ENCODE measurements around the gene OSBPL3. TPM values are rescaled to one million over a fixed set of nuclear protein-coding genes. Genes with fewer than 3 reads are reported as not detected.
A peak's percentile ranks its signal among the peaks of the same experiment; 100 is the strongest.

OSBPL3 gene
- total RNA-seq, 1 experiment from 2014 or later = 19.1 TPM

DNA sequence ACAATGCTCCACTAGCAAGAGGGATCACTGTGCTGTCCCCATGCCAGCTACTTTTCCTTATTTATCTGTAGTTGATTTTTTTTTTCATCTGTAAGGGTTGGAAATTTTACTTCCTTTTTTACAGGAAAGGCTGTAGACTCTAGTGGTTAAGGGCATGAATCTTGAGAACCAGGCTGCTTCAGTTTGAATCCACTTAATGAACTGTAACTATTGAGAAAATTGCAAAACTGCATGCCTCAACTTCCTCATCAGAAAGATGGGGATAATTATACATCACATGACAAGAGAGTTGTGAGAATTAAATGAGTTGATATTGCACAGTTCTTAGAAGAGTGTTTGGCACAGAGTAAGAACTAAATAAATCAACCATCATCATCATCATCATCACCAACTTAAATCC, 116.4 kb downstream of the OSBPL3 start:
- no peak for DNase-seq (ENCODE audit: low spot score)

GRCh38 chr7:24862461-24862860, 117.5 kb downstream of the OSBPL3 start:
- no peak for DNase-seq (ENCODE audit: low spot score)

GRCh38 chr7:24861336-24861735, 118.6 kb downstream of the OSBPL3 start:
- DNase-seq (ENCODE audit: low spot score) = no peak

GRCh38 chr7:24860611-24861010, 119.4 kb downstream of the OSBPL3 start:
- DNase-seq (ENCODE audit: low spot score) = no peak

GRCh38 chr7:24858108-24858977, 121.6 kb downstream of the OSBPL3 start:
- no peak for DNase-seq (ENCODE audit: low spot score)

- DNase-seq (ENCODE audit: low spot score) = no peak
Observed at GRCh38 chr7:24857623-24858022, 122.4 kb downstream of the OSBPL3 start.

- peak; percentile 18 for DNase-seq (ENCODE audit: low spot score)
Observed at GRCh38 chr7:24854866-24855265, 125.1 kb downstream of the OSBPL3 start.

- peak; percentile 59 for DNase-seq (ENCODE audit: low spot score)
Observed at GRCh38 chr7:24851786-24852185, 128.2 kb downstream of the OSBPL3 start.

DNA sequence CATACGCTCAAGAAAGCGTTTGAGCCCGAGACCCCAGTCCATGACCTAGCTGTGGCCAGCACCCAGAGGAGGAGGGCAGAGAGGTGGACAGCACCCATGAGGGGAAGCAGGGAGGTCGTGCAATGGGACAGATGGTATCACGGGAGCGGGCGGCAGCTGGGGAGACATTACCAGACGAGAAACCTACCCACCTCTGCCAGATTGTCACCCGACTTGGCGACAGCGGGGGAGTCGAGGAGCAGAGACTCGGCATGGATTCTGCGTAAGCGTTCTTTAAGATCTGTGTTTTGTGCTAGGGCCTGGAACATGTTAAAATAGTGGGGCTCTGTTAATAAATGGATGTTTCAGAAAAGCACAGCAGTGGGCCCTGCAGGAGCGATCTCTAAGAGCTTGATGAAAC, 131.1 kb downstream of the OSBPL3 start:
- DNase-seq (ENCODE audit: low spot score) = no peak

DNA sequence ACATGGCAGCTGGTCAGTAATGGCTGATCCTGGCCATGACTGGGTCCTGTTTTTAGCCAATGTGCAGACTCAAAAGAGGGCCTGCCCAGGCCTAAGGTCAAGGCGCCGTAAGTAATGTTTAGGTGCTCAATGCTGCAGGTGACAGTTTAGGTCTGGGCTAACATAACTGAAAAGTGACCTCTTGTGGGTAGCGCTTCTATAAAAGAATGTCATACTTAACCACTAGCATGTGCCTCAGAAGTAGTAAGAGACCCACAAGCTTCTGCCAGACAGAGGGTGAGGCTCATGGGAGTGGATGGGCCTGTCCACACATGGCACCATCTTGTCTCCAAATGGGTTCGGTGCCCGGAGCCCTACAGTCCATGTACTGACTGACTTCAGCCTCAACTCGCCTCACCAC, 132.2 kb downstream of the OSBPL3 start:
- DNase-seq (ENCODE audit: low spot score) = no peak

DNA sequence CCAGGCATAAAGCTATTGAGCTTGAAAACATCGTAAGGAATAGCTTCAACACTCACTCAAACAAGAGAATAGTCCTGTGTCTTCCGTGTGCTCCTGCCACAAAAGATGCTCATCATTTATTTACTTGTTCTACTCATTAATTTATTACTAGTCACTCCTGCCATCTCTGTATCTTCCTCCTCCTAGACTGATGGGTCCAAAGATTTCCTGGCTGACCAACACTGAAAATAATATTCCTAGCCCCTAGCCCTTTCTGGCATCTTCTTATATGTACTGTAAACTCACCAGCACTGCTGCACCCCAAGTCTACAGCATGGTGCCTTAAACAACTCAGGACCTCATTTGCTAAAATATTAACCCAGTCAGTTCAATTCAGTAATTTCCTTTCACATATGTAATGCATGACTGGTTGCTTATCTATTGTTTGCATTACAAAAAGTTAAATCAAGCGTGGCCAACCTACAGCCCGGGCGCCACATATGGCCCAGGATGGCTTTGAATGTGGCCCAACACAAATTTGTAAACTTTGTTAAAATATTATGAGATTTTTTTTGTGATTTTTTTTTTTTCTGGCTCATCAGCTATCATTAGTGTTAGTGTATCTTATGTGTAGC, 136.1 kb downstream of the OSBPL3 start:
- DNase-seq (ENCODE audit: low spot score) = no peak

DNA sequence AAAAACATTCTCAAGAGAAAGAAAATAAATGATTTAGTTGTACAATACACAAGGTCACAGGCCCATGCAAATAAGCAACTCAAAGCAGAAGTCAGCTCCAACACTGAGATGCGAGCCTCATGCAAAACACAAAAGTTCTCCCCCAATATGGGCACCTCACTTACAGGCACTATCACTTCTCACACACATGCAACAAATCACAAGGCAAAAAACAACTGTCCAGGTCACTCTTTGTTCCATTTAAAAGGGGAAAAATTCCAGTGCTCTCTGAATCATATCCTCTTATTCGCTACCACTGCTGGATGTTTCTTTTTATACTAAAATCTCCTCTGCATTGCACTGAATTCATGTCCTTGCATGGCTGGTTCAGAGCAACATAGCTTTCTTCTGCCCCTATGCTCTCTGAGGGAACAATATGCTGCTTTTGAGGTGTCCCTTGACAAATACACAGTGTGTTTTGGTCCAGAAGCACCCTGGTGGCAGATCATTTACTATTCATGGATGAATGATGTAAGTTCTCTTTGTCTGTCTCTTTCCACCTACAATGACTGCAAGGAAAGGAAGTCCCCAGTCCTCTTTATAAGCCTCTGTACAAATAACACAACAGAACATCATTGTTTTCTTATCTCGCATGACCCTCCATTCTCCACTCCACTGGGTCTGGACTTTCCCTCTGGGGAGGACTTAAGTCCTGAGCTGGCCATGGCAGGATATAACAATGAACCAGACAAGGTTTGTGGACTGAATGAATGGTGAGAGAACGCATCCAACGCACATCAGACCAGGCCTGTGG, 137.3 kb downstream of the OSBPL3 start:
- peak; percentile 24 for DNase-seq (ENCODE audit: low spot score)

- DNase-seq (ENCODE audit: low spot score) = no peak
Observed at GRCh38 chr7:24842029-24842428, 137.9 kb downstream of the OSBPL3 start.

DNA sequence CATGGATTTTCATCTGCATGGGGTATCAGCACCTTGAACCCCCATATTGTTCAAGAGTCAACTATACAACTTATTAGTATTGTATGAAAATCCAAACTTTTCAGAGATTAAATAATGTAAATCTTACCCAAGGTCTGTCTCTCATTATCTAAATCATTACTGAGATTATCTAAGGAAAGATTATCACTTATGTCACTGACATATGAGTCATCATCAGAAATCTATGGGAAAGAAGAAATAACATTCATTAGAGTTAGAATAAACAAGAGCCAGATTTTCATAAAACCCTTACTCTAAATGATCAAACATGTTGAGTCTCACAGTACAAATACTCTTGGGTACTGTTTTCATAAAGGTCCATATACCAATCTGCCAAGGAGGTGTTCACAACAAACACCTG, 139.4 kb downstream of the OSBPL3 start:
- DNase-seq (ENCODE audit: low spot score) = no peak

- DNase-seq (ENCODE audit: low spot score) = no peak
Observed at GRCh38 chr7:24836084-24836483, 143.9 kb downstream of the OSBPL3 start.

GRCh38 chr7:24835643-24836042, 144.3 kb downstream of the OSBPL3 start:
- DNase-seq (ENCODE audit: low spot score) = no peak

DNA sequence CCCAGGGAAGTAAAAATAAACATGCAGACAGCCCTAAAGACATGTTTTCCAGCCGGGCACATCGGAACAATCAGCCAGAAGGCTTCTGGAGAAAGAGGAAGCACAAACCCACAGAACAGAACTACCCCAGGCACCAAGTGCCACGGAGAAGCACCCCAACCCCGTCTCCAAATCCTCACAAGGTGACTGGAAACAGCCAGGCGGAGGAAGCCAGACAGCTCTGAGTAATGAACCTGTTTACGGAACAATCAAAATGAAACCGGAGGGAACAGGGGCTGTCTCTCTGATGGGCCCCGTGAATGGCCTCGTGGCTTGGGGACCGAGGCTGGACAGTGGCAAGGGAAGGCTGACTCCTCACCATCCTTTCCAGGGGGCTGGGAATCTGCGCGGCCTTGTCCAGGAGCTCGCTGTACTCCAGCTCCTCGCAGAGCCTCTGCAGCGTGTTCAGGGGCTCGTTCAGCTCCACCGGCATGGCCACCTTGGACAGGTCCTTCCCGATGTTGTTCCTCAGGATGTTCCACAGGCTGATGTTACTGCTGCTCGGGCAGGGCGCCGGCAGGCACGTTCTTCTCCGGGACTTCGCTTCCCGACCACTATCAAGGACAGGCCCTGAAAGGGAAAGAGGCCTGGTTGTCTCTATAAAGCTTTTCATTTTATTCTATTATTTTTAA, 145.7 kb downstream of the OSBPL3 start:
- DNase-seq (ENCODE audit: low spot score) = no peak

DNA sequence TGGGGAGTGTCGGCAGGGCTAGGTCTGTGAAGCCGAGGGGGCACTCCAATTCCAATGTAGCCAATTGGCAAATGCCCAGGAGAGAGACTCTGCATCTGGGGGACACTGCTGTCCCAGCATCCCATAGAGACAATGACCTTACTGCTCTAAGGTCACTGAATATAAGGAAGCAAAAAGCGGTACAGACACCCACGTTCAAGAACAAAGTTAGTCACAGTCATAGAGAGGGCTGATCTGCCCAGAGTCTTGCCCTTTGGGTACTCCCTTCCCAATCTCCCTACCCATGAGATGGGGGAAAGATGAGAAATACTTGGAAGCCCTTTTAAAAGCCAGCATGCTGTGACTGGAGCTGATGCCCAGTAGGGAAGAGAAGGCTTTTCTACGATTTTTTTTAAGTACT, 146.4 kb downstream of the OSBPL3 start:
- DNase-seq (ENCODE audit: low spot score) = no peak

GRCh38 chr7:24831240-24831639, 148.7 kb downstream of the OSBPL3 start:
- DNase-seq (ENCODE audit: low spot score) = peak; percentile 68

DNA sequence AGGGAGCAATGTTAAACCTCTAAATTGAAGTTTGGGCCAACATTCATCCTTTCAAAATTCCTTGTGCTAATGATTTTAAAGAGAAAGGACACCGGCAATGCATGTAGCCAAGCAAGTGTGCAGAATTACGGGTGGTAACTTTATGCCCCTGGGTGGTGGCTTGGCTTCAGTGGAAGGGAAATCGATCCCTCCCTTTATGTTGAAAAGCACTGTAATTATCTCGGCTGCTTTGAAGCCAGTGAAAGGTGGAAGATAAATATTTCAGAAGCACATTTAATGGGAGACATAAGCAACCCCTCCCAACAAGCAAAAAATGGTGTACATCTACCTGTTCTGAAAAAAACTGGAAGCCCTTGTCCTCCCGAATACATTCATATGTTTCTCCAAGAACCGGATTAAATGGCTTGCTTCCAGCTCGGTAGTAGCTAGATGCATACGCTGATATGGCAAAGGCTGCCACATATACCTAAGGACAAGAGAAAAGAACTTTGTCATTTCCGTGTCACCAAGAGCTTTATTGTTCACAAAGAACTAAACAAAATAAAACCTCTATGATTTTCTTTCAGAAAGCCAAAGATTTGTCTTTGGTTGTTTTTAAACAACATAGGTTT, 149.4 kb downstream of the OSBPL3 start:
- DNase-seq (ENCODE audit: low spot score) = no peak

GRCh38 chr7:24829787-24830186, 150.2 kb downstream of the OSBPL3 start:
- no peak for DNase-seq (ENCODE audit: low spot score)
